B cell (primary cell): ENCODE results near the gene PRKAG2. TPM values are rescaled to one million over a fixed set of nuclear protein-coding genes. Genes with fewer than 3 reads are reported as not detected.

Source experiments
- ATAC-seq: fragments of 200-7000 bp; cut with Tn5 transposase; one replicate; pipeline ENCODE4 v1.10.0; 2021; ENCODE audit warnings: low read depth, mild to moderate bottlenecking, moderate number of reproducible peaks, moderate library complexity
- CTCF ChIA-PET: fragments of 350-600 bp; sonication (Branson Sonifier 250); formaldehyde crosslinking; loops from one replicate; lab custom pipeline; 2021; ENCODE audit warnings: antibody characterized with exemption, inconsistent platforms; lab: Charles Lee
- POLR2A ChIA-PET: fragments of 350-600 bp; sonication (Branson Sonifier 250); formaldehyde crosslinking; loops from one replicate; lab custom pipeline; 2021; ENCODE audit warnings: antibody characterized with exemption; lab: Charles Lee
- DNase-seq: peaks from one replicate; pipeline ENCODE4 v3.0.0; 2013
- H2AFZ ChIP-seq: 2 replicates; pipeline ENCODE4 v1.6.1; 2012; ENCODE audit warnings: mild to moderate bottlenecking, low read depth, low read length; ENCODE audit not compliant: insufficient read depth, poor library complexity, severe bottlenecking
- H3K27ac ChIP-seq, 2 donors: 1 replicate in 1 of 2; 2 replicates in 1 of 2; pipeline ENCODE4 v1.5.1; 2012 to 2013; ENCODE audit warnings: low read length in 2 of 2, mild to moderate bottlenecking in 2 of 2, moderate library complexity in 1 of 2
- H3K27me3 ChIP-seq, 4 experiments: fragments of 200-600 bp in 1 of 4; sonication (generic) in 1 of 4; replicated peaks in 1 of 4; 1 replicate in 2 of 4; 2 replicates in 2 of 4; pipeline versions ENCODE4 v1.6.1 to v1.7.0; 2013 to 2016; ENCODE audit warnings: low read length in 3 of 4, mild to moderate bottlenecking in 2 of 4, mixed read lengths in 1 of 4, moderate library complexity in 1 of 4; ENCODE audit not compliant: insufficient read depth in 4 of 4, control insufficient read depth in 3 of 4; ENCODE audit errors: control extremely low read depth in 1 of 4
- H3K36me3 ChIP-seq, 2 experiments: replicated peaks in 1 of 2; 1 replicate in 1 of 2; 2 replicates in 1 of 2; pipeline versions ENCODE4 v1.6.1 to v1.7.1; 2013; ENCODE audit warnings: low read length in 1 of 2; ENCODE audit not compliant: insufficient read depth in 2 of 2, control insufficient read depth in 1 of 2; ENCODE audit errors: control extremely low read depth in 1 of 2, extremely low read depth in 1 of 2
- H3K4me1 ChIP-seq, 2 donors: fragments of 200-600 bp in 1 of 2; sonication (generic) in 1 of 2; 1 replicate in 1 of 2; 2 replicates in 1 of 2; pipeline versions ENCODE4 v1.5.1 to v1.6.1; 2013 to 2017; ENCODE audit warnings: low read length in 2 of 2; ENCODE audit not compliant: control insufficient read depth in 2 of 2, insufficient read depth in 2 of 2
- H3K4me2 ChIP-seq: replicated peaks from 2 replicates; pipeline ENCODE3; 2012; ENCODE audit warnings: mild to moderate bottlenecking, low read depth, low read length; ENCODE audit not compliant: poor library complexity, severe bottlenecking
- H3K4me3 ChIP-seq, 5 experiments: fragments of 200-600 bp in 1 of 5; sonication (generic) in 1 of 5; 1 replicate in 3 of 5; 2 replicates in 2 of 5; pipeline versions ENCODE4 v1.5.1 to v1.7.0; 2011 to 2016; ENCODE audit warnings: low read length in 4 of 5, mild to moderate bottlenecking in 4 of 5, low read depth in 2 of 5, control low read depth in 1 of 5, moderate library complexity in 1 of 5; ENCODE audit not compliant: insufficient read depth in 1 of 5; ENCODE audit errors: control extremely low read depth in 1 of 5, extremely low read depth in 1 of 5
- H3K79me2 ChIP-seq: fragments of 200-600 bp; sonication (generic); one replicate; pipeline ENCODE4 v1.6.0; 2016; ENCODE audit warnings: low read length; ENCODE audit not compliant: control insufficient read depth, insufficient read depth
- H3K9ac ChIP-seq: fragments of 200-600 bp; sonication (generic); 2 replicates; pipeline ENCODE4 v1.6.1; 2017; ENCODE audit warnings: mild to moderate bottlenecking, low read length, moderate library complexity
- H3K9me3 ChIP-seq, 3 donors: one replicate each; pipeline versions ENCODE4 v1.6.1 to v1.7.1; 2013; ENCODE audit warnings: low read length in 2 of 3; ENCODE audit not compliant: control insufficient read depth in 2 of 3, insufficient read depth in 1 of 3; ENCODE audit errors: control extremely low read depth in 1 of 3
- H4K20me1 ChIP-seq: 2 replicates; pipeline ENCODE4 v1.6.0; 2012; ENCODE audit warnings: mild to moderate bottlenecking, low read length; ENCODE audit not compliant: insufficient read depth, control insufficient read depth, poor library complexity, severe bottlenecking
- H3K27ac Mint-ChIP-seq: one replicate; pipeline ENCODE4 v1.8.0; 2021; ENCODE audit warnings: mixed read lengths
- H3K27me3 Mint-ChIP-seq: one replicate; pipeline ENCODE4 v1.8.0; 2021; ENCODE audit warnings: mixed read lengths
- H3K4me1 Mint-ChIP-seq: one replicate; pipeline ENCODE4 v1.8.0; 2021; ENCODE audit warnings: mixed read lengths
- H3K4me3 Mint-ChIP-seq: one replicate; pipeline ENCODE4 v1.8.0; 2021; ENCODE audit warnings: mixed read lengths
- H3K9me3 Mint-ChIP-seq: one replicate; pipeline ENCODE4 v1.8.0; 2022; ENCODE audit warnings: mixed read lengths; ENCODE audit not compliant: insufficient read depth
- CTCF ChIP-seq: fragments of 200-600 bp; IDR thresholded peaks from one replicate; pipeline ENCODE4 v1.8.0; 2022; ENCODE audit warnings: antibody characterized with exemption, mild to moderate bottlenecking
- EZH2 ChIP-seq: IDR thresholded peaks from 2 replicates; pipeline ENCODE4 v1.6.1; 2012; ENCODE audit warnings: borderline replicate concordance, low read depth, mild to moderate bottlenecking, moderate library complexity, low read length; ENCODE audit not compliant: insufficient read depth, poor library complexity, severe bottlenecking
- WGBS: methylation state at CpG from one replicate; pipeline ENCODE4 v1.1.5; 2013; ENCODE audit warnings: missing lambda C conversion rate; ENCODE audit not compliant: insufficient coverage; 5-methylcytosine and 5-hydroxymethylcytosine counted together
- intact Hi-C: fragments of 100-400 bp; cut with micrococcal nuclease; formaldehyde crosslinking; loops from one replicate; pipeline ENCODE4 v1.10.0; 2022
- polyA plus RNA-seq: library from polyadenylated mRNA; depleted of rRNA; stranded (reverse); fragments of >200 nt; gene quantifications from 2 replicates; pipeline ENCODE4 v1.2.3, GENCODE V29; 2012
- total RNA-seq, 2 donors: library from RNA; stranded (reverse); fragments of 120-200 nt in 1 of 2; gene quantifications; 1 replicate in 1 of 2; 2 replicates in 1 of 2; pipeline versions ENCODE4 v1.2.3 to v1.2.4, GENCODE V29; 2013 to 2022

PRKAG2 gene
- total and polyA plus RNA-seq, 2 donors (not counting 1 experiment from before 2014, with no cell fraction given): 22.1 to 56.3 TPM

GRCh38 chr7:151511270-151511669 is 365.6 kb downstream of the PRKAG2 start:
- Histone ChIP-seq H3K79me2 (peaks cover 100% of the 10 kb centered on the region), H3K36me3 (no peaks in the 10 kb centered on the region), H3K27ac (no peak overlapping the region), H3K9ac (no peak overlapping the region), H3K27me3 (no peaks in the 10 kb centered on the region), H3K4me1 (no peaks in the 10 kb centered on the region), H3K4me2 (no peak overlapping the region), H2AFZ (no peak overlapping the region), H3K4me3 (no peak overlapping the region), H4K20me1 (peaks cover 97% of the 10 kb centered on the region), H3K9me3 (no peaks in the 10 kb centered on the region)
- ATAC-seq (no peak), DNase-seq (no peak)
- no peak for TF ChIP-seq EZH2
- no peak for TF ChIP-seq CTCF
- H3K27ac Mint-ChIP-seq: no peak overlapping the region
- H3K27me3 Mint-ChIP-seq: no peaks in the 10 kb centered on the region
- intact Hi-C loops: no loop called here
- H3K9me3 Mint-ChIP-seq: no peaks in the 10 kb centered on the region
- WGBS: no CpG with 5 or more reads among the region's 4 CpGs
- CTCF ChIA-PET: no interaction called here
- H3K4me3 Mint-ChIP-seq: no peak overlapping the region
- POLR2A ChIA-PET: no interaction called here
- H3K4me1 Mint-ChIP-seq: peaks cover 66% of the 10 kb centered on the region

GRCh38 chr7:151509670-151510333 is 367.1 kb downstream of the PRKAG2 start:
- H3K27me3 ChIP-seq: no peaks in the 10 kb centered on the region
- H2AFZ ChIP-seq: no peak overlapping the region
- no peaks in the 10 kb centered on the region for H3K9me3 ChIP-seq
- peaks cover 100% of the 10 kb centered on the region for H3K79me2 ChIP-seq
- DNase-seq (no peak), ATAC-seq (no peak)
- intact Hi-C loops: no loop called here
- H3K9ac ChIP-seq: no peak overlapping the region
- H3K4me3 ChIP-seq: no peak overlapping the region
- no peaks in the 10 kb centered on the region for H3K4me1 ChIP-seq
- TF ChIP-seq CTCF (no peak), EZH2 (no peak)
- peaks cover 59% of the 10 kb centered on the region for H3K4me1 Mint-ChIP-seq
- H3K36me3 ChIP-seq: no peaks in the 10 kb centered on the region
- H3K27ac Mint-ChIP-seq: no peak overlapping the region
- whole genome bisulfite sequencing: 93% methylated on average over 5 of the region's 5 CpGs
- CTCF ChIA-PET: no interaction called here
- no peak overlapping the region for H3K4me3 Mint-ChIP-seq
- no peaks in the 10 kb centered on the region for H3K27me3 Mint-ChIP-seq
- POLR2A ChIA-PET: no interaction called here
- no peak overlapping the region for H3K4me2 ChIP-seq
- H4K20me1 ChIP-seq: peaks cover 95% of the 10 kb centered on the region
- no peaks in the 10 kb centered on the region for H3K9me3 Mint-ChIP-seq
- no peak overlapping the region for H3K27ac ChIP-seq
